GM12878 (cell line): ENCODE measurements around the gene ECM2. TPM values are rescaled to one million over a fixed set of nuclear protein-coding genes. Genes with fewer than 3 reads are reported as not detected.

Source experiments
- ATAC-seq: fragments of 200-7000 bp; cut with Tn5 transposase; 3 replicates; pipeline ENCODE4 v1.9.1; 2020; ENCODE audit warnings: mild to moderate bottlenecking, moderate library complexity
- BruUV-seq: library from RNA; stranded (reverse); fragments of 400-500 nt; replicated peaks from 2 replicates; lab custom pipeline; 2021; lab: Mats Ljungman, UMichigan
- CTCF ChIA-PET: fragments of 300-600 bp; sonication (Branson Sonifier 250); formaldehyde crosslinking; extraction: SDS; loops from one replicate; lab custom pipeline; 2021; ENCODE audit warnings: inconsistent platforms; lab: Yijun Ruan, JAX
- POLR2A ChIA-PET: fragments of 350-600 bp; formaldehyde crosslinking; extraction: SDS; loops from one replicate; lab custom pipeline; 2021; ENCODE audit warnings: inconsistent platforms; lab: Charles Lee
- RAD21 ChIA-PET: fragments of 300-600 bp; sonication (Branson Sonifier 250); formaldehyde crosslinking; loops from one replicate; lab custom pipeline; 2023; ENCODE audit warnings: antibody characterized with exemption; ENCODE audit not compliant: unreplicated experiment; lab: Charles Lee
- SMC1A ChIA-PET: fragments of 300-600 bp; sonication (Branson Sonifier 250); formaldehyde crosslinking; loops from one replicate; lab custom pipeline; 2023; ENCODE audit not compliant: unreplicated experiment, uncharacterized antibody; lab: Charles Lee
- DNase-seq: peaks from one replicate; pipeline ENCODE4 v3.0.0-alpha.2; 2011; ENCODE audit warnings: low read depth, low spot score
- FAIRE-seq: peaks from 3 replicates; lab custom pipeline; 2011; peaks lifted over from hg19 to GRCh38; lab: Jason Lieb, UNC
- H2AFZ ChIP-seq: 2 replicates; pipeline ENCODE4 v1.6.0; 2011; ENCODE audit warnings: low read depth, low read length, control low read depth; ENCODE audit not compliant: control insufficient read depth
- H3K27ac ChIP-seq: 2 replicates; pipeline ENCODE4 v1.5.1; 2011; ENCODE audit warnings: control low read depth; ENCODE audit not compliant: control insufficient read depth, insufficient read depth
- H3K27me3 ChIP-seq, 2 experiments: replicated peaks in 1 of 2; 2 replicates each; pipeline versions ENCODE4 v1.6.0 to v1.6.1; 2011; ENCODE audit warnings: low read length in 1 of 2; ENCODE audit not compliant: control insufficient read depth in 2 of 2, insufficient read depth in 2 of 2
- H3K36me3 ChIP-seq, 2 experiments: 2 replicates each; pipeline ENCODE4 v1.5.1; 2011; ENCODE audit warnings: low read length in 1 of 2; ENCODE audit not compliant: control insufficient read depth in 2 of 2, insufficient read depth in 2 of 2
- H3K4me1 ChIP-seq: 2 replicates; pipeline ENCODE4 v1.6.1; 2011; ENCODE audit warnings: mild to moderate bottlenecking, low read length, moderate library complexity, mixed read lengths; ENCODE audit not compliant: control insufficient read depth, insufficient read depth
- H3K4me2 ChIP-seq: 2 replicates; pipeline ENCODE4 v1.6.0; 2011; ENCODE audit warnings: control low read depth; ENCODE audit not compliant: control insufficient read depth, insufficient read depth
- H3K4me3 ChIP-seq: fragments of 200-600 bp; sonication (generic); 2 replicates; pipeline ENCODE4 v1.5.1; 2016
- H3K79me2 ChIP-seq: 2 replicates; pipeline ENCODE4 v1.6.0; 2011; ENCODE audit warnings: low read length; ENCODE audit not compliant: control insufficient read depth, insufficient read depth
- H3K9ac ChIP-seq: 2 replicates; pipeline ENCODE4 v1.8.0; 2011; ENCODE audit warnings: low read length, control low read depth, mixed read lengths; ENCODE audit not compliant: control insufficient read depth, insufficient read depth
- H3K9me3 ChIP-seq: replicated peaks from 3 replicates; pipeline ENCODE4 v1.5.1; 2011; ENCODE audit warnings: mild to moderate bottlenecking, low read length; ENCODE audit not compliant: control insufficient read depth, insufficient read depth
- H4K20me1 ChIP-seq: 2 replicates; pipeline ENCODE4 v1.6.0; 2011; ENCODE audit not compliant: control insufficient read depth, insufficient read depth
- BMI1 ChIP-seq: fragments of 450-650 bp; IDR thresholded peaks from 2 replicates; pipeline ENCODE4 v1.6.1; 2016; ENCODE audit warnings: mild to moderate bottlenecking, moderate library complexity, borderline replicate concordance
- CBX3 ChIP-seq: fragments of 200-600 bp; sonication (generic); IDR thresholded peaks from 2 replicates; pipeline ENCODE4 v1.6.1; 2016; ENCODE audit warnings: low read depth, borderline replicate concordance
- GATAD2B ChIP-seq: fragments of 450-650 bp; conservative IDR thresholded peaks from 2 replicates; pipeline ENCODE4 v1.6.1; 2017; ENCODE audit warnings: low read depth, mild to moderate bottlenecking, moderate library complexity
- MXI1 ChIP-seq: fragments of 150-350 bp; IDR thresholded peaks from 2 replicates; pipeline ENCODE4 v1.6.1; 2011; ENCODE audit warnings: low read depth, mild to moderate bottlenecking, inconsistent platforms, low read length, improper control_type of control experiment
- NBN ChIP-seq: fragments of 450-650 bp; IDR thresholded peaks from 2 replicates; pipeline ENCODE4 v1.6.1; 2016
- PAX5 ChIP-seq: IDR thresholded peaks from 2 replicates; pipeline ENCODE4 v1.6.1; 2011; ENCODE audit warnings: low read depth, low read length, borderline replicate concordance
- WGBS: methylation state at CpG from one replicate; pipeline ENCODE4 v1.1.6; 2016; ENCODE audit warnings: low lambda C conversion rate; ENCODE audit not compliant: insufficient replicate concordance, insufficient coverage; ENCODE audit errors: missing lambda C conversion rate; 5-methylcytosine and 5-hydroxymethylcytosine counted together
- in situ Hi-C: fragments of 300-500 bp; cut with MboI; formaldehyde crosslinking; loops from 9 replicates; pipeline ENCODE4 v1.14.3; 2018; ENCODE audit warnings: mixed read lengths
- intact Hi-C: fragments of 100-400 bp; cut with micrococcal nuclease; formaldehyde crosslinking; loops from one replicate; pipeline ENCODE4 v1.14.2; 2022; ENCODE audit not compliant: unreplicated experiment
- polyA plus RNA-seq, 11 experiments: library from polyadenylated mRNA; depleted of rRNA in 4 of 11; unstranded in 6 of 11; stranded (reverse) in 5 of 11; fragments of >200 nt; fragmentation: Nextera tagmentation in 4 of 11; fragmentation: Illumina TruSeq in 1 of 11; extraction: Ambion mirVana in 4 of 11; extraction: Trizol in 1 of 11; gene quantifications; 1 replicate in 1 of 11; 2 replicates in 10 of 11; pipeline versions ENCODE4 v1.2.1 to v1.2.3, GENCODE V29; 2011 to 2016; ENCODE audit warnings: inconsistent platforms in 2 of 11, missing spikeins in 2 of 11, low read depth in 1 of 11
- total RNA-seq, 4 experiments: library from RNA; depleted of rRNA in 3 of 4; stranded (reverse); fragments of >200 nt in 3 of 4; fragmentation: Illumina TruSeq in 1 of 4; extraction: Trizol in 1 of 4; gene quantifications; 2 replicates each; pipeline versions ENCODE4 v1.2.1 to v1.2.3, GENCODE V29; 2013 to 2021
- TF ChIP-seq, protein P1 (sequence below), 3 experiments: IDR thresholded peaks in 2 of 3; conservative IDR thresholded peaks in 1 of 3; 2 replicates each; pipeline ENCODE4 v1.5.1; 2011; ENCODE audit warnings: low read depth in 3 of 3, low read length in 3 of 3, mild to moderate bottlenecking in 3 of 3, control low read depth in 2 of 3, moderate library complexity in 2 of 3, inconsistent platforms in 1 of 3, mixed read lengths in 1 of 3; ENCODE audit not compliant: control insufficient read depth in 2 of 3, insufficient read depth in 1 of 3; ENCODE audit errors: extremely low read depth in 1 of 3

The ECM2 gene
- total and polyA plus RNA-seq, 10 of the 15 experiments (the other 5 are each of a cell fraction or from before 2014, with no cell fraction given) = 0.03 to 0.67 (median 0.09) TPM; not detected in 2

DNA sequence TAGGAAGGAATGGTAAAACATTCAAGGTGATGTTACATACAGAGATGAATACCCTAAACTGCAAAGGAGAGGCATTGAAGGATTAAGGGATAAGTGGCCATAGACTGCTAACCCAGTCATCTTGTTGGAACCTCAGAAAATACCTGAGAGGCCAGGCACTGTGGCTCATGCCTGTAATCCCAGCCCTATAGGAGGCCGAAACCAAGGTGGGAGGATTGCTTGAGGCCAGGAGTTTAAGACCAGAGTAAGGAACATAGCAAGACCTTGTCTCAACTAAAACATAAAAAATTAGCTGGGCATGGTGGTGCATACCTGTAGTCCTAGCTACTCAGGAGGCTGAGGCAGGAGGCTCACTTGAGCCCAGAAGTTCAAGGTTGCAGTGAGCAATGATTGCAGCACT lies 10.9 kb downstream of the ECM2 start:
- Histone ChIP-seq H3K9ac (no peak overlapping the region), H4K20me1 (no peaks in the 10 kb centered on the region), H3K9me3 (no peaks in the 10 kb centered on the region), H3K27ac (no peak overlapping the region), H3K4me2 (no peak overlapping the region), H2AFZ (no peak overlapping the region), H3K4me1 (no peaks in the 10 kb centered on the region), H3K36me3 (no peaks in the 10 kb centered on the region), H3K79me2 (no peaks in the 10 kb centered on the region), H3K4me3 (no peak overlapping the region), H3K27me3 (no peaks in the 10 kb centered on the region)
- intact Hi-C loops = no loop called here
- DNase-seq (no peak), FAIRE-seq (no peak), ATAC-seq (no peak)
- in situ Hi-C loops = no loop called here
- ChIA-PET POLR2A (no interaction called here), RAD21 (no interaction called here), SMC1A (no interaction called here), CTCF (no interaction called here)
- no peak for TF ChIP-seq CBX3
- TF ChIP-seq BMI1 = no peak
- TF ChIP-seq, protein P1, sequence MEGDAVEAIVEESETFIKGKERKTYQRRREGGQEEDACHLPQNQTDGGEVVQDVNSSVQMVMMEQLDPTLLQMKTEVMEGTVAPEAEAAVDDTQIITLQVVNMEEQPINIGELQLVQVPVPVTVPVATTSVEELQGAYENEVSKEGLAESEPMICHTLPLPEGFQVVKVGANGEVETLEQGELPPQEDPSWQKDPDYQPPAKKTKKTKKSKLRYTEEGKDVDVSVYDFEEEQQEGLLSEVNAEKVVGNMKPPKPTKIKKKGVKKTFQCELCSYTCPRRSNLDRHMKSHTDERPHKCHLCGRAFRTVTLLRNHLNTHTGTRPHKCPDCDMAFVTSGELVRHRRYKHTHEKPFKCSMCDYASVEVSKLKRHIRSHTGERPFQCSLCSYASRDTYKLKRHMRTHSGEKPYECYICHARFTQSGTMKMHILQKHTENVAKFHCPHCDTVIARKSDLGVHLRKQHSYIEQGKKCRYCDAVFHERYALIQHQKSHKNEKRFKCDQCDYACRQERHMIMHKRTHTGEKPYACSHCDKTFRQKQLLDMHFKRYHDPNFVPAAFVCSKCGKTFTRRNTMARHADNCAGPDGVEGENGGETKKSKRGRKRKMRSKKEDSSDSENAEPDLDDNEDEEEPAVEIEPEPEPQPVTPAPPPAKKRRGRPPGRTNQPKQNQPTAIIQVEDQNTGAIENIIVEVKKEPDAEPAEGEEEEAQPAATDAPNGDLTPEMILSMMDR (IDR thresholded peaks at IDR 0.05 in 2 of 3, conservative IDR thresholded peaks at IDR 0.05 in 1 of 3; ENCODE audit: control insufficient read depth in 2 of 3, extremely low read depth in 1 of 3, insufficient read depth in 1 of 3, low read depth in 3 of 3, low read length in 3 of 3) = no peak
- no peak for TF ChIP-seq GATAD2B
- TF ChIP-seq PAX5 = no peak
- no peak for TF ChIP-seq NBN
- TF ChIP-seq MXI1 = no peak
- BruUV-seq = no TSS peak
- WGBS = 88% methylated on average over 1 of the region's 1 CpG
